ENCODE results near the gene MMP15.
"Not testable (repeated sequence)": the region's sequence is repeated elsewhere in the genome, so short reads cannot be mapped to it uniquely, and the experiment has no call there.

Gene MMP15

DNA sequence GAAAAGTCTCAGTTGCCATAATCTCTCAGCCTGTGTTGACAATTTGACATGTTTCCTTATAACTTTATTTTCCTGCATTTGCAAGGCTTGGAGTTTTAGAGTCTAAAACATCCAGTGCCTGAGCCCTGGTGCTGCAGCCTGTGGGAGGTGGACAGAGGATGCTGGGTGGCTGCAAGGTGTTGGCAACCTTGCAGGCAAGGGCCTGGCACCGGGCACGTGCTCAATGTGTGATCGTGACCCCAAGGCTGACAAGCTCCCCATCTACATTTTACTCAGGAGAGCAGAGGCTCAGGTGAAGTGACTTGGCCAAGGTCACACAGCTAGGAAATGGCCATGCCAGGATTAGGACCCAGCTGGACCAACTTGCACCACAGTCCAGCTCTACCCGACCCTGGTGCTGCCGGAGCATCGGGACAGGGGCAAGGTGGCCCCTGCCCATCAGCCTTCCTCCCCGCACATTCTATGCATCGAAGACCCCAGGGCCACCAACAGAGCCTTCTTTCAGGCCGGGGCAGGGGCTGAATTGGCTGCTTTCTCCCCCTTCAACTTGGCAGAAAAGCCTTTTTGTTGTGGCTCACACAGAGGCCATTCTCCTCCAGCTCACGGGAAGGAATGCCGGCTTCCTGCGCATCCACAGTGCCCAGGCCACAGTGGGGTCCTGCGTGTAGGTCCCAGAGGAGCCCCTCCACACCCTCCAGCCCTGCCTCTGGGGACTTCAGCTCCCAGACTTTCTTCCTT is 23.1 kb downstream of the MMP15 start:
- DNase-seq (ENCODE audit: low read depth in 1 of 2, low spot score in 1 of 2): no peak

DNA sequence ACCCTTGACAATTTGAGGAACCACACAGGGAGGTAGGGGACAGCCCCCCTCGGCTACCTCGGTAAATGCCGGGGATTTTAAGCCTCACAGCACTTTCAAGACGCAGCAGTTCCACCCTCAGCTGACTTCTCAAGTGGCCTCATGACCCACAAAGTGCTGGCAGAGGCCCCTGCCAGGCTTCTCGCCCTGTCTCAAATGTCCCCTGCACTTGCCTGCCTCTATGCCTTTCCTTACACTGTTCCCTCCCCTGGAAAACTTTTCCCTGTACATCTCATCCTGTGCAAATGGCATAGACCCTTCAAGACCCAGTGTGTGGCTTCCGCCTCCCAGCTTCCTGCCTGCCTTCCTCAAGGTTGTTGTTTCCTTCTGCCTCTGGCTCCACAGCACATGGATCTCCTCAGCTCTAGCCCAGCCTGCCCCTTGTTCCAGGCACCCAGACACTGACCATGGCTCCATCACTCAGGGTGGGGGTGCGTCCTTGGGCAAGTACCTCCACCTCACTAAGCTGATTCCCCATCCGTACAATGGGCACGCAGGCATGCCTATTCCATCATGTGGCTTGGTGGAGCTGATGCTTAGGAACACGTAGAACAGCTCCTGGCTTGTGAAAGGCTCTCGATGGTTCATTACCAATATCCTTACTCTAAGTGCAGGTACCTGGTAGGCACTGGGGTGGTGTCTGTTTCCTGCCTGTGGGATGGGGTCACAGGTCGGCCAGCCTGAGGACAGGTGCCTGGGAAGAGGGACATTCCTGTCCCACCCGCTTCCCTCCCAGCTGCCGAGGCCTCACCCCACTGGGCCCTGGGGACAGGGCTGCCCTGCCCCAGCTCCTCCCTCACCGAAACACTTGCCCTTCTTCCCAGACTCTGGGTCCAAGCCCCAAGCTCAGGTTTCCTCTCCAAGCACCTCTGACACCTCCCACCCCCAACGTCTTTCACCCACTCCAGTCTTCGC is 24.0 kb downstream of the MMP15 start:
- no peak for DNase-seq (ENCODE audit: low read depth in 1 of 2, low spot score in 1 of 2)

DNA sequence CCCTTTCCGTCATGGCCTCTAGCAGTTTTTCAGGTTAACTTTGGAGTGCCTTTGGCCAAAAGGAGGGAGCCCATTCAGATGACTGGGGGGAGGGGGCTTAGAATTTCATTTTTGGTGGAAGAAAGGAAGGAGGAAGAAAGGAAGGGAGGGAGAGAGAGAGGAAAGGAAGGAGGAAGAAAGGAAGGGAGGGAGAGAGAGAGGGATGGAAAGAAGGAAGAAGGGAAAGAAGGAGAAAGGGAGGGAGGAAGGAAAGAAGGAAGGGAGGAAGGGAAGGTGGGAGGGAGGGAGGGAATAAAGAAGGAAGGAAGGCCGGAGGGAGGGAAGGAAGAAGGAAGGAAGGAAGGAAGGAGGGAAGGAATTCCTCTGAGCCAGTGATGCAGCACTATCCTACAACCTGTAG is 25.7 kb downstream of the MMP15 start:
- DNase-seq (ENCODE audit: low read depth in 1 of 2, low spot score in 1 of 2): no peak

DNA sequence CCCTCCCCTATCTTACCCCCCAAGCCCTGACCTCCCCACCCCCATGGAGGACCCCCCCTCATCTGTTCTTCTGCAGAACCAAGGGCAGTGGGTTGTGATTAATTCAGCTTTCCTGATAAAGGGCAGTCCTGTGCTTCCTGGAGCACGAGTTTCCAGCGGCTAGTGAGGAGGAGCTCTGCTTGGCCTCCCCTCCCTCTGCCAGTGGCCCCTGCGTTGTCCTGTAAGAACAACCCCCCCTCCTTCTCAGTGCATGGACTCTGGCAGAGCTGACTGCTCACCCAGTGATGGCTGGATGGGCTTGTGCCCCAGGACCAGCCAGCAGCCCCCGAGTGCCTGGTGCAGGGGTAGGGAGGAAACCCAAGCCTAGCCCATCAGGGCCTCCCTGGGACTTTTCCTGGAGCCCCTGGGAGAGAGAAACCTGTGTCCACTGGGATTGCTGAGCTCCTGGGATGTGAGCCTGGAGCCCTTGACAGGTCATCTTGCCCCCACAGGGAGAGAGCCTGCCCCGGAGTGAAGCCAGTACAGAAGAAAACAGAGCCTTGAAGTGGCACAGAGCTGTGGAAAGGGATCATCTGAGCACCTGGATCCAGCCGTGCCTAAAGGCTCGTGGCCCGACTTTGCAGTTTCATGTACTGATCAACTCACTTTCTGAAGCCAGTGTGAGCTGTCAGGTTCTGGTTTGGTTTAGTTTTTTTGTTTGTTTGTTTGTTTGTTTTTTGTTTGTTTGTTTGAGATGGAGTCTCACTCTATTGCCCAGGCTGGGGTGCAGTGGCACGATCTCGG is 26.5 kb downstream of the MMP15 start:
- DNase-seq (ENCODE audit: low read depth in 1 of 2, low spot score in 1 of 2): no peak

DNA sequence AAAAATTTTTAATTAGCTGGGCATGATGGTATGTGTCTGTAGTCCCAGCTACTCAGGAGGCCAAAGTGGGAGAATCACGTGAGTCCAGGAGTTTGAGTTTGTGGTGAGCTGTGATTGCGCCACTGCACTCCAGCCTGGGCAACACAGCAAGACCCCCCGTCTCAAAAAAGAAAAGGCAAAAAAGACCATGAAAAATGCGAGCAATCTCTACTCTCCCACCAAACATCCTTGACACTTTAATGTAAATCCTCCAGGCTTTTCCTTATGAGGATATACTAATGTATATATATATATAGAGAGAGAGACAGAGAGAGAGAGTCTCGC is 28.1 kb downstream of the MMP15 start:
- no peak for DNase-seq (ENCODE audit: low read depth in 1 of 2, low spot score in 1 of 2)

GRCh38 chr16:58054289-58054688 is 28.7 kb downstream of the MMP15 start:
- DNase-seq (ENCODE audit: low read depth in 1 of 2, low spot score in 1 of 2): no peak

GRCh38 chr16:58056580-58056979 is 31.0 kb downstream of the MMP15 start:
- DNase-seq (ENCODE audit: low read depth in 1 of 2, low spot score in 1 of 2): no peak

DNA sequence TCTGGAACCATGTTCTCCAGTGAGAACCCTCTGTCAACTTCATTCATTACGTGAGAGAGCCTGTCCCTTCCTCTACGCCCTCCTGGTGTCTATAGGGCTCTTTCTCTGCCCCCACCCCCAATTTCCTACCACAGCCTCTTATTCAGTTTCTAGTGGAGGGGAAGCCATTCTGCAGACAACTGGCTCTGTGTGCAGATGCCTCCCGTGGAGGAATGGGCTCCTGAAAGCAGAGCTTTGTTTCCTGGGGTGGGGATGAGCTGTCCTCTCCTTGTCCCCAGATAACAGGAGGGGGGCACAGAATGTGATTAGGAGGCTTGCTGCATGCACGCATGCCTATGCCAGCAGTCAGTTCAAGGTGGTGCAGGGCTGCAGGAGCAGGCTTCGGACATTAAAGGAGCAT is 31.6 kb downstream of the MMP15 start:
- DNase-seq (ENCODE audit: low read depth in 1 of 2, low spot score in 1 of 2): no peak

DNA sequence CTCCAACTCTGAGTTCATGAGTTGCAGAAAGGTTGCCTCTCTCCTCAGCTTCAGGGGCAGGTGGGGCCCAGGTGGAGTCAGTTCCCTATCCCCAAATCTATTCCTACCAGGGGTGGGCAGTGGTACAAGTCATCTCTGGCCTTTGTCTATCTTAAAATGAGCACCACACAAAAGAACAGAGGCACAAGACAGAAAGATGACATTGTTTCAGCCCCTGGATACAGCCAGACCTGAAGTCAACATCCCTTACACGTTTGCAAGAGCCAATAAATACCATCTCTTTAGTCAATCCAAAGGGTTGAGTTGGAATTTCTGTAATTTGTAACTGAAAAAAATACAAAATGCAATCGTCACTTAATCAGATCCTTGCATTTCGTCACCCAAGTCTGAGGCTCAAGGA is 32.2 kb downstream of the MMP15 start:
- no peak for DNase-seq (ENCODE audit: low read depth in 1 of 2, low spot score in 1 of 2)

- DNase-seq (ENCODE audit: low read depth in 1 of 2, low spot score in 1 of 2): no peak
These were observed 37.3 kb downstream of the MMP15 start for GRCh38 chr16:58062821-58063220.

GRCh38 chr16:58063377-58064076 is 38.0 kb downstream of the MMP15 start:
- DNase-seq (ENCODE audit: low read depth in 1 of 2, low spot score in 1 of 2): no peak

- DNase-seq (ENCODE audit: low read depth in 1 of 2, low spot score in 1 of 2): no peak
These were observed 45.0 kb downstream of the MMP15 start for GRCh38 chr16:58070585-58070984.

- DNase-seq (ENCODE audit: low read depth in 1 of 2, low spot score in 1 of 2): not testable (repeated sequence)
These were observed 46.6 kb downstream of the MMP15 start for GRCh38 chr16:58072134-58072533.

- DNase-seq (ENCODE audit: low read depth in 1 of 2, low spot score in 1 of 2): not testable (repeated sequence)
These were observed 47.5 kb downstream of the MMP15 start for GRCh38 chr16:58073086-58073485.

GRCh38 chr16:58074657-58075056 is 49.1 kb downstream of the MMP15 start:
- no peak for DNase-seq (ENCODE audit: low read depth in 1 of 2, low spot score in 1 of 2)

DNA sequence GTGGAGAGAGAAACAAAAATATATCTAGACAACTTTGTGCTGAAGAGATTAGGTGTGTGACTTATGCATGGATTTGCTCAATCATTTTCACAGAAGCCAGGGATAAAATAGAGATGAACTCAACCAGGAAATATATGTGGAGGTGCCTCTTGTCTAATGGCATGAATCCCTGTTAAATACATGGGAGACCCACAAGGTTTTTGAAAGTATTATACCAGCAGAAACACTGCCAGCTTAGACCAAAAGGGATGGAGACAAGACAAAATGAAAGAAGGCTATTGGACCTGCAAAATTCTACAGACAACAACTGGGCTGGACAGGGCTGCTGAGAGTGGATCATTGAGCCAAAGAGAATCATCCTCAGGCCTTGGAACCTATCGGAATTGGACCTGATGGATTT is 51.0 kb downstream of the MMP15 start:
- DNase-seq (ENCODE audit: low read depth in 1 of 2, low spot score in 1 of 2): no peak

DNA sequence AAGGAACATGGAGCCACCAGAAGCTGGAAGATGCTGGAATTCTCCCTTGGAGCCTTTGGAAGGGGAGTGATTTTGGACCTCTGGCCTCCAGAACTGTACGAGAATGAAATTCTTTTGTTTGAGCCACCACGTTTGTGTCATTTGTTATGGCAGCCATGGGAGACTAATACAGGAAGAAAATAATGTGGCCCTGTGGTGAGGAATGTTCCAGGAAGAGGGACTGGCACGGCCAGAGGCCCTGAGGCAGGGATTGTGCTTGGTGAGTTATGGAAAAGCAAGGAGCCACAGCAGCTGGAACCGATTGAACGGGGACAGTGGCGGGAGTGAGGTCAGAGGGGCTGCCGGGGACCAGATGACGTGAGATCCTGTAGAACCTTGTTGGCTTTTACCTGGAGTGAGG is 52.2 kb downstream of the MMP15 start:
- no peak for DNase-seq (ENCODE audit: low read depth in 1 of 2, low spot score in 1 of 2)

- not testable (repeated sequence) for DNase-seq (ENCODE audit: low read depth in 1 of 2, low spot score in 1 of 2)
These were observed 55.1 kb downstream of the MMP15 start for GRCh38 chr16:58080657-58081056.

- DNase-seq (ENCODE audit: low read depth in 1 of 2, low spot score in 1 of 2): no peak
These were observed 56.8 kb downstream of the MMP15 start for GRCh38 chr16:58082381-58082780.

DNA sequence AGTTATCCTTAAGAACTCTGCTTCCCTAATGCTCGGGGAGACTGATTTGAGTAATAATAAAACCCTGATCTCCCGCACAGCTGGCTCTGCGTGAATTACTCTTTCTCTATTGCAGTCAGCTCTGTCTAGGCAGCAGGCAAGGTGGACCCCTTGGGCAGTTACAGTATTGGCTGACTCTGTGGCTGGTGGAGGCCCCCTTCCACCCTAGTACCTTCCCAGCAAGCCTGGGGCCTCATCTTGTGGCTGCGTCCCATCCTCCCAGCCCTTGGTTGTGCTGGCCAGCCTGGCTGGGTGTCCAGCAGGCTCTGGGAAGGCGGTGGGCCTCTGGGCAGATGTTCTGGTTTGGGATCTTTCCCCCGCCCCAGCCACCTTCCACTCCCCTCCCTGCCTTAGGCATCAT is 59.1 kb downstream of the MMP15 start:
- no peak for DNase-seq (ENCODE audit: low read depth in 1 of 2, low spot score in 1 of 2)

- DNase-seq (ENCODE audit: low read depth in 1 of 2, low spot score in 1 of 2): no peak
These were observed 59.6 kb downstream of the MMP15 start for GRCh38 chr16:58085171-58085570.

Data from activated CD4-positive, alpha-beta T cell treated with anti-CD3 and anti-CD28 coated beads, Interleukin-2, amount 50 U/mL, for 24 hours (primary cell).